Duodenal mucosa (tissue), 2 donors: ENCODE results near the gene TRIM10.

Experiments used
- H3K27ac ChIP-seq: one replicate; pipeline ENCODE4 v1.7.0; 2013; ENCODE audit warnings: low read depth, low read length
- H3K27me3 ChIP-seq, 2 donors: one replicate each; pipeline ENCODE4 v1.7.0; 2013; ENCODE audit warnings: low read length in 2 of 2, control low read depth in 1 of 2; ENCODE audit not compliant: insufficient read depth in 2 of 2, control insufficient read depth in 1 of 2
- H3K36me3 ChIP-seq, 2 donors: one replicate each; pipeline ENCODE4 v1.7.0; 2013; ENCODE audit warnings: low read length in 2 of 2, control low read depth in 1 of 2; ENCODE audit not compliant: insufficient read depth in 2 of 2, control insufficient read depth in 1 of 2
- H3K4me1 ChIP-seq, 2 donors: one replicate each; pipeline ENCODE4 v1.7.0; 2013; ENCODE audit warnings: low read length in 2 of 2, control low read depth in 1 of 2; ENCODE audit not compliant: insufficient read depth in 2 of 2, control insufficient read depth in 1 of 2
- H3K4me3 ChIP-seq, 2 donors: one replicate each; pipeline ENCODE4 v1.7.0; 2013; ENCODE audit warnings: low read length in 2 of 2, low read depth in 1 of 2
- H3K9ac ChIP-seq, 2 donors: one replicate each; pipeline ENCODE4 v1.7.0; 2013; ENCODE audit warnings: low read length in 2 of 2, low read depth in 1 of 2
- H3K9me3 ChIP-seq, 2 donors: one replicate each; pipeline ENCODE4 v1.7.0; 2013; ENCODE audit warnings: low read length in 2 of 2, control low read depth in 1 of 2; ENCODE audit not compliant: control insufficient read depth in 1 of 2

TRIM10 gene

GRCh38 chr6:30196376-30196775, 35.4 kb upstream of the TRIM10 start:
- Histone ChIP-seq H3K9ac (no peak overlapping the region), H3K27ac (no peak overlapping the region), H3K9me3 (no peaks in the 10 kb centered on the region), H3K27me3 (no peaks in the 10 kb centered on the region), H3K36me3 (peaks cover 32 to 72% of the 10 kb centered on the region in 2 donors), H3K4me1 (peaks cover 12% of the 10 kb centered on the region in 2 donors), H3K4me3 (no peak overlapping the region)

- Histone ChIP-seq H3K9me3 (no peaks in the 10 kb centered on the region), H3K27ac (no peak overlapping the region), H3K36me3 (peaks cover 36 to 76% of the 10 kb centered on the region in 2 donors), H3K9ac (no peak overlapping the region), H3K27me3 (no peaks in the 10 kb centered on the region), H3K4me3 (no peak overlapping the region), H3K4me1 (peaks cover 7 to 8% of the 10 kb centered on the region in 2 donors)
These were observed 34.9 kb upstream of the TRIM10 start for GRCh38 chr6:30195951-30196350.

GRCh38 chr6:30194797-30195690, 34.0 kb upstream of the TRIM10 start:
- no peaks in the 10 kb centered on the region for H3K9me3 ChIP-seq
- no peaks in the 10 kb centered on the region for H3K4me1 ChIP-seq
- peaks cover 35 to 76% of the 10 kb centered on the region in 2 donors for H3K36me3 ChIP-seq
- H3K27ac ChIP-seq = no peak overlapping the region
- H3K9ac ChIP-seq = no peak overlapping the region
- H3K4me3 ChIP-seq = no peak overlapping the region
- H3K27me3 ChIP-seq = no peaks in the 10 kb centered on the region

GRCh38 chr6:30192076-30192475, 31.1 kb upstream of the TRIM10 start:
- Histone ChIP-seq H3K27me3 (no peaks in the 10 kb centered on the region), H3K4me1 (no peaks in the 10 kb centered on the region), H3K9me3 (no peaks in the 10 kb centered on the region), H3K27ac (no peak overlapping the region), H3K9ac (no peak overlapping the region), H3K36me3 (peaks cover 33 to 78% of the 10 kb centered on the region in 2 donors), H3K4me3 (no peak overlapping the region)

GRCh38 chr6:30188541-30188940, 27.5 kb upstream of the TRIM10 start:
- H3K9me3 ChIP-seq = no peaks in the 10 kb centered on the region
- peaks cover 42 to 75% of the 10 kb centered on the region in 2 donors for H3K36me3 ChIP-seq
- H3K4me1 ChIP-seq = no peaks in the 10 kb centered on the region
- H3K27ac ChIP-seq = no peak overlapping the region
- H3K27me3 ChIP-seq = no peaks in the 10 kb centered on the region
- H3K9ac ChIP-seq = no peak overlapping the region
- no peak overlapping the region for H3K4me3 ChIP-seq

- Histone ChIP-seq H3K4me3 (no peak overlapping the region), H3K9ac (no peak overlapping the region), H3K27me3 (no peaks in the 10 kb centered on the region), H3K36me3 (peaks cover 38 to 58% of the 10 kb centered on the region in 2 donors), H3K4me1 (no peaks in the 10 kb centered on the region), H3K9me3 (no peaks in the 10 kb centered on the region), H3K27ac (no peak overlapping the region)
These were observed 25.0 kb upstream of the TRIM10 start for GRCh38 chr6:30185846-30186484.

- Histone ChIP-seq H3K27me3 (no peaks in the 10 kb centered on the region), H3K4me3 (no peak overlapping the region), H3K27ac (no peak overlapping the region), H3K9ac (no peak overlapping the region), H3K36me3 (peaks cover 30 to 44% of the 10 kb centered on the region in 2 donors), H3K4me1 (no peaks in the 10 kb centered on the region), H3K9me3 (peaks cover 0 to 5% of the 10 kb centered on the region in 2 donors)
These were observed 23.5 kb upstream of the TRIM10 start for GRCh38 chr6:30184417-30185031.

GRCh38 chr6:30180145-30180544, 19.1 kb upstream of the TRIM10 start:
- Histone ChIP-seq H3K27me3 (peaks cover 0 to 6% of the 10 kb centered on the region in 2 donors), H3K4me3 (no peak overlapping the region), H3K9ac (no peak overlapping the region), H3K4me1 (no peaks in the 10 kb centered on the region), H3K9me3 (peaks cover 0 to 5% of the 10 kb centered on the region in 2 donors), H3K36me3 (peaks cover 6 to 8% of the 10 kb centered on the region in 2 donors), H3K27ac (no peak overlapping the region)

GRCh38 chr6:30178837-30179236, 17.8 kb upstream of the TRIM10 start:
- no peak overlapping the region for H3K9ac ChIP-seq
- H3K9me3 ChIP-seq = peaks cover 0 to 5% of the 10 kb centered on the region in 2 donors
- H3K27me3 ChIP-seq = peaks cover 0 to 7% of the 10 kb centered on the region in 2 donors
- H3K4me3 ChIP-seq = no peak overlapping the region
- no peak overlapping the region for H3K27ac ChIP-seq
- H3K4me1 ChIP-seq = peaks cover 0 to 3% of the 10 kb centered on the region in 2 donors
- H3K36me3 ChIP-seq = no peaks in the 10 kb centered on the region

GRCh38 chr6:30175765-30176164, 14.8 kb upstream of the TRIM10 start:
- Histone ChIP-seq H3K9ac (no peak overlapping the region), H3K9me3 (peaks cover 0 to 5% of the 10 kb centered on the region in 2 donors), H3K4me1 (peaks cover 0 to 3% of the 10 kb centered on the region in 2 donors), H3K4me3 (no peak overlapping the region), H3K27ac (no peak overlapping the region), H3K36me3 (peaks cover 4 to 8% of the 10 kb centered on the region in 2 donors), H3K27me3 (peaks cover 0 to 23% of the 10 kb centered on the region in 2 donors)
